NCI-H187 (cell line): ENCODE measurements around the gene CHST3.

Experiments
- DNase-seq, 2 experiments: peaks; one replicate each; lab custom pipeline; 2025; lab: John Stamatoyannopoulos, UW

The CHST3 gene

GRCh38 chr10:72011468-72011867 is 47.3 kb downstream of the CHST3 start:
- no peak for DNase-seq

- DNase-seq = no peak
Measured at GRCh38 chr10:72011976-72012512, 47.8 kb downstream of the CHST3 start.

GRCh38 chr10:72012796-72013195 is 48.6 kb downstream of the CHST3 start:
- DNase-seq = no peak

- DNase-seq = no peak
Measured at GRCh38 chr10:72013202-72013945, 49.2 kb downstream of the CHST3 start.

GRCh38 chr10:72014197-72014596 is 50.0 kb downstream of the CHST3 start:
- DNase-seq = no peak

DNA sequence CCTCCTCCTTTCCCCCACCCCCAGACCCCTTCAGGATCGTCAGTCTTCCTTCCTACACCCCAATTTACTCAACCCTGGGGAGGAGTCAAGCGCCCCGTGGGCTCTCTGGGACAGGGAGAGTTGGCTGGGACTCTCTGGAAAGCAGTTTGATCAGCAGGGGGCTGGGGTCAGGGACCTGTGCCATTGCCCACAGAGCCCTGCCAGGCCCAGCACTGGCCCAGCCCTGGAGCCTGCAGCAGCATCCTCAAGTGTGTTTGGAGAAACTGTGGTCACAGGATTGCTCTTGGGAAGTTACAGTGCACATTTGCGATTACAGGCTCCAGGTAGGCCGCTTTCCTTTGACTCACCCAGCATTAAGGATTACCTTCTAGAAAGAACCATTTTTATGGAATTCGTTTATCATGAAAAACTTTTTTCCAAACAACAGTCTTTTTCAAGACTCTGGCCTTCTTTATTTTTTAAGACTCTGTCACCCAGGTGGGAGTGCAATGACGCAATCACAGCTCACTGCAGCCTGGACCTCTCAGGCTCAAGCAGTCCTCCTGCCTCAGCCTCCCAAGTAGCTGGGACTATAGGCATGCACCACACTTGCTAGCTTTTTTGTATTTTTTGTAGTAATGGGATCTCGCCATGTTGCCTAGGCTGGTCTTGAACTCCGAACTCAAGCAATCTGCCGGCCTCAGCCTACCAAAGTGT is 50.7 kb downstream of the CHST3 start:
- no peak for DNase-seq

GRCh38 chr10:72015841-72016240 is 51.6 kb downstream of the CHST3 start:
- DNase-seq = no peak

- DNase-seq = no peak
Measured at GRCh38 chr10:72016608-72017300, 52.6 kb downstream of the CHST3 start.

GRCh38 chr10:72019085-72019876 is 55.1 kb downstream of the CHST3 start:
- DNase-seq = no peak

GRCh38 chr10:72020914-72021809 is 57.0 kb downstream of the CHST3 start:
- DNase-seq = no peak

GRCh38 chr10:72022228-72022627 is 58.0 kb downstream of the CHST3 start:
- DNase-seq = no peak

DNA sequence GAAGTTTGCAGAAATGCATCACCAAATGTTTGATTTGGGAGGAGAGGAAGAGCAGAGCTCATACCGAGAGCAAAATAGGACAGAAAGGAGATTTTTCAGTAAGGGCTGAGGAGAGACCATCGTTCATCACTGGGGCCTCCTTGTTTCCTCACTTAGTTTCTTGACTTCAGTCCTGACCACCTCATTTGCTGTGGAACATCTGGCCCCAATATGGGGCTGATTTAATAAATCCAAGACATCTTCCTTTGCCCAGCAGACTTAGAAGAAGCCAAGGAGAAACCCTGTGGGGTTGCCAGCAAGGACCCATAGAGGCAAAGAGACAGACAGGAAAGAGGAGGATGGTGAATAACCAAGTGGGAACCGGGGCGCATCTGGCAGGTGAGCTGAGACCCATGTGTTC is 60.4 kb downstream of the CHST3 start:
- DNase-seq = no peak

DNA sequence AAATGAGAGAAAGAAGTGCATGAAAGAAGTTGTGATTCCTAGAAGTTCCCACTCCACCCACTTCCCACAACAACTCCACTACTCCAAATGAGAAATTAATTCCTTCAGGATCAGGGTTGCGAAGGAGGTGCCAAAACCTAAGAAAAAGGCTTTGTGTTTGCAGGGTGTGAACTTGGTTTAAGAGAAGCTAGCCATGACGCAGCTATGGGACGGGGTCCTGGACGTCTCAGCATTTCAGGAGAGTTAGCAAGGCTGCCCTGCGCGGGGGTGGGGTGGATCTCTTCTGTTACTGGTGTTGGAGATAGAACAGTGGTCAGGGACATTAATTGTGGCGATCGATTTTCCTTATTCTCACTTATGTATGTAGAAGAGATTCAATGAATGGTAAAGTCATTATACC is 61.2 kb downstream of the CHST3 start:
- no peak for DNase-seq

DNA sequence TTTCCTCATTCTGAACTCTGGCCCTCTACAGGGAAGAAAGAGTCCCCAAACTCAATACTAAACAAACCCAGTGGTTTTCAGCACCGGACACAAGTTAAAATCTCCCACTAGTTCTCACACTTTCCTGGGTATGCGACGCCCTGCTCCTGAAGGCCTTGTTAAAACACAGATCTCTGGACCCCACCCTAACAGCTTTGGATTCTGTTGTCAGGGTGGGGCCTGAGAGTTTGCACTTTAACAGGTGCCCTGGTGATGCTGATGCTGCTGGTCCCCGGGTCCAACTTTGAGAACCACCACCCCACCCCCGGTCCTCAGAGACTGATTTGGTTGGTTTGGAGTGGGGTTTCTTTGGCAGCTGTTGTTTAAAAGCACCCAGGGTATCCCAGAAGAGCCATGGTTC is 61.6 kb downstream of the CHST3 start:
- DNase-seq = no peak

DNA sequence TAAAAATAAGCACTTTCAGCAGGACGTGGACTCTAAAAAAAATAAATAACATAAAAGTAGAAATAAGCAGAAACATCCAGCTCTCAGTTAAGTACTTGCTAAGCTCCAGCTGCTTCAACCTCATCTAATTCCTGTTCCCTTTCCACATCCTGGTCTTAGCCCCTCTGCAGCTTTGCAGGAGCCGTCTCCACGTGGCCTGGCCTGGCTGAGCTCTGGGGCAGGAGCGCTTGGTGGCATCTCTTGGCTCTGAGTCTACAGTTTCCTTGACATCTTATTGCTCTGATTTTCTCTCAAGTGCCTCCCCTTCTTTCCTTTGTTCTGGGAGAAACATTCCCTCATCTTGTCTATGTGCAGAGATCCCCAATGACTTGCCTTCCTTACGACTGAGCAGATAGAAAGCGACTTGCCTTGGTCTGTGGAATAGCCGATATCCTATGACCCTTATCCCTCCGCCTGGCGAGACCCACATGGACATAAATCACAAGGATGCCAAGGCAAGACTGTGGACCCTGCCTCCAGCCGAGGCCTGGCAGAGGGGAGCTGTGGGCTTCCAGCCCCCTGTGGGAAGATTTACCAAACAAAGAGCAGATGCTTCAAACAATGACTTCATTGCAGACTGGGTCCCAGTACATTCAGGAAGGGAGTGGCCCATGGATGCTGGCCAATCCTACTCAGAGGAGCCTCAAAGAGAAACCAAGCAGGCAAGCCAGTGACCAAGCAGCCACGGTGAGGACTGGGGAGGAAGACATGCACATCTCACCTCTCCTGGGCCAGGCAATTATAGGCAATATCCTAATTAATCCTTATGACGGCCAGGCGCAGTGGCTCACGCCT is 62.3 kb downstream of the CHST3 start:
- no peak for DNase-seq

- no peak for DNase-seq
Measured at GRCh38 chr10:72027498-72027897, 63.3 kb downstream of the CHST3 start.

DNA sequence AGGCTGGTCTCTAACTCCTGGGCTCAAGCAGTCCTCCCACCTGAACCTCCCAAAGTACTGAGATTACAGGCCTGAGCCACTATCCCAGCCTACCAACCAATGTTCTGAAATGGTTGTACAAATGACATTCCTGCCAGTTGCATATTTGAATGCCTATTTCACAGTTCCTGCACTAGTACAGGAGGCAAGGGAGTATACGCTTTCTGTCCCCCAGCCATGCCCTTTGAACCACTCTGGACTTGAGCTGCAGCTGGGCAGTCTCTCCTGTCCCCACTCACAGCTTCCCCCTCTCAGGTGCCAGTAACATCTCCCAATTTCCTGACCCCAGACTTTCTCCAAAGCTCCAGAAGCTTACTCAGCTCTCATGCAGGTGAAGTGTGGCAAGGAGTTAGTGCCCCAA is 65.2 kb downstream of the CHST3 start:
- no peak for DNase-seq

DNA sequence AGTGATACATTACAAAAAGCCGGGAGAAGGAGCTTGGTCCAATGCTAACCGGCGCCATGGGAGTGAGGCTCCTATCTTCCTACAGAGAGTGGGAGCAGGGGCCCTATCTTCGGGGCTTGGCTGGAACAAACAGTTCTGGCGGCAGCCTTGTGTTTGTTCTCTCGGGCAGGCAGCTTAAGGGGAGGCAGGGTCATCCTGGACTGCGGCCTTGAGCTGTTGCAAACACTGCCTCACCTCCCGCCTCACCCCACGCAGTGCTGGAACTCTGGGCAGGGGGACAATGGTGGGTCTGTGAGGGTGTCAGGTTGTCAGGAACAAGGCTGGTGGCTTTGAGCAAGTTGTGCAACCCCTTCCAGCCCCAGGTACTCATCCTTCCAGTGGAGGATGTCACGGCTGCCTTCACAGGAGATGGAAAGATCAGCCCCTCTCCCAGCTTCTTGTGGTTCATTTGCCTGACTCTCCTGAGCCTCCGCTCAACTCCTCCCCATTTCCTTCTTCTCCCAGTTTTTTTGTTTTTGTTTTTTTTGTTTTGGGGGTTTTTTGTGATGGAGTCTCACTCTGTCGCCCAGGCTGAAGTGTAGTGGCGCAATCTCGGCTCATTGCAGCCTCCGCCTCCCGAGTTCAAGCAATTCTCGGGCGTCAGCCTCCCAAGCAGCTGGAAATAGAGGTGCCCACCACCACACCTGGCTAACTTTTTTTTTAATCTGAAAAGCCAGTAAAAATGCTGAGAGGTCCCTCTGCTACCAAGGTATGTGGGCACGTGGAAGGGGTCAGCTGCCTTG is 66.8 kb downstream of the CHST3 start:
- DNase-seq = no peak

DNA sequence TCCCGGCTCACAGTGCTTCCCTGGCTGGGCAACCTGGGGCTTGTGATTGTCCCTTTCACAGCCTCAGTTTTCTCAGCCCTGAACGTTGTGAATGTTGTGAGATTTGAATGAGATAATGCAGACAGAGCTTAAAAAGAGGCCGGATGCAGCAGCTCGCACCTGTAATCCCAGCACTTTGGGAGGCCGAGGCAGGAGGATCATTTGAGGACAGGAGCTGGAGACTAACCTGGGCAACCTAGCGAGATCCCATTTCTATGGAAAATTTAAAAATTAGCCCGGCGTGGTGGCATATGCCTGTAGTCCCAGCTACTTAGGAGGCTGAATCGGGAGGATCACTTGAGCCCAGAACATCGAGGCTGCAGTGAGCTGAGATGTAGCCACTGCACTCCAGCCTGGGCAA is 67.5 kb downstream of the CHST3 start:
- DNase-seq = no peak
